ENCODE measurements around the gene PFN4.

The PFN4 gene

GRCh38 chr2:24076849-24077534, 46.1 kb downstream of the PFN4 start:
- no peaks in the 10 kb centered on the region for H3K27me3 ChIP-seq (ENCODE audit: control insufficient read depth in 1 of 2, insufficient read depth in 2 of 2, low read length in 2 of 2)
- H3K4me3 ChIP-seq (ENCODE audit: low read depth in 1 of 2, low read length in 2 of 2): peak overlapping the region; percentile 72 to 78
- H3K4me1 ChIP-seq (ENCODE audit: insufficient read depth, low read length): peaks cover 14% of the 10 kb centered on the region
- peak overlapping the region; percentile 27 for H3K9ac ChIP-seq (ENCODE audit: low read length)
- peak overlapping the region; percentile 80 for H3K27ac ChIP-seq (ENCODE audit: low read depth, low read length)
- no peaks in the 10 kb centered on the region for H3K9me3 ChIP-seq (ENCODE audit: low read length)
- H3K36me3 ChIP-seq (ENCODE audit: insufficient read depth, low read length): peaks cover 29% of the 10 kb centered on the region

DNA sequence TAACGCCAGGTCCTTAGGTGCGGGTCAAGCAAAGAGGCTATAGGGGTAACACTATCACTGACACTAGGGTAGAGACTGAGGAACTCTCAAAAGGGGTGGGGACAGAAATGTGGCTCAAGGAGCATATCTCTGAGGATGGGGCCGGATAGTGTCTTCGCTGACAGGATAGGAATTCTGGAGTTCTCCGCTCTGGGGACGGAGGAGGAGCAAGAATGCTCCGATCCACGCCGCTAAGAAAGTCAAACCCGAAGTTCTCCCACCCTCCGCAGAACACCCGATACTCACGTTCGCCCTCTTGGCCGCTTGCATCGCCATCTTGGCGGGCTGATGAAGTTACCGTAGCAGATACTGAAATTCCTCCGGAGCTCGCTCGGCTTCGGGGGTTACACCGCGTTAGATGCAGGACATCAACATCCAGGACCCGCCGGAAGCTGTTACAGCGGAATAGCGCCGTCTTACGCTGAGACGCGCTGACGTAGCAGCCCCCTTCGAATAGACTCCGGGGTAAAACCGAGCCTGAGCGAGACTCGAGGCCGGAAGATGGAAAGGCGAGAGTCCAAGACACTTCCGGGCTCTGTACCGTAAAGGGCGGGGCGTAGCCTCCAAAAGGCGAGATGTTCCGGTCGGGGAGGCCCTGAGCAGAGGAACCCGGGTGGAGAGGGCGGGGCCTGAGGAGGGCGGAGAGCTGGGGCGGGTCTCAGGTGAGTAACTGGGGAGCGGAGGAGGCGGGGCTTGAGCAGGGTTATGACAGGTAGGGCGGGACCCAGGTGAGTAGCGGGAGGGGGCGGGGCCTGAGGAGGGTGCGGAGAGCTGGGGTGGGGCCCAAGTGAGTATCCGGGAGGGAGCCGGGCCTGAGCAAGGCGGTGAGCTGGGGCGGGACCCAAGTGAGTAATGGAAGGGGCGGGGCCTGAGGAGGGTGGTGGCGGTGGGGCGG, 47.0 kb downstream of the PFN4 start, which contains the start of gene SF3B6:
Gene SF3B6, minus strand, starts transcription at position 412 of the 934 bp plus-strand sequence. Its CDS starts 97 bp downstream, at position 315.
- peaks cover 14% of the 10 kb centered on the region for H3K4me1 ChIP-seq (ENCODE audit: insufficient read depth, low read length)
- H3K4me3 ChIP-seq (ENCODE audit: low read depth in 1 of 2, low read length in 2 of 2): peak within 1 kb of the TSS; percentile 72 to 78
- H3K9ac ChIP-seq (ENCODE audit: low read length): peak within 1 kb of the TSS; percentile 74
- peaks cover 26% of the 10 kb centered on the region for H3K36me3 ChIP-seq (ENCODE audit: insufficient read depth, low read length)
- H3K27ac ChIP-seq (ENCODE audit: low read depth, low read length): peak within 1 kb of the TSS; percentile 80
- no peaks in the 10 kb centered on the region for H3K27me3 ChIP-seq (ENCODE audit: control insufficient read depth in 1 of 2, insufficient read depth in 2 of 2, low read length in 2 of 2)
- no peaks in the 10 kb centered on the region for H3K9me3 ChIP-seq (ENCODE audit: low read length)

- peak overlapping the region; percentile 72 to 78 for H3K4me3 ChIP-seq (ENCODE audit: low read depth in 1 of 2, low read length in 2 of 2)
- H3K27ac ChIP-seq (ENCODE audit: low read depth, low read length): peak overlapping the region; percentile 80
- peaks cover 23% of the 10 kb centered on the region for H3K36me3 ChIP-seq (ENCODE audit: insufficient read depth, low read length)
- H3K9me3 ChIP-seq (ENCODE audit: low read length): no peaks in the 10 kb centered on the region
- no peaks in the 10 kb centered on the region for H3K27me3 ChIP-seq (ENCODE audit: control insufficient read depth in 1 of 2, insufficient read depth in 2 of 2, low read length in 2 of 2)
- H3K9ac ChIP-seq (ENCODE audit: low read length): peak overlapping the region; percentile 74
- H3K4me1 ChIP-seq (ENCODE audit: insufficient read depth, low read length): peaks cover 14% of the 10 kb centered on the region
These were observed 47.9 kb downstream of the PFN4 start for GRCh38 chr2:24075259-24075658.

GRCh38 chr2:24073816-24074215, 49.3 kb downstream of the PFN4 start:
- no peaks in the 10 kb centered on the region for H3K9me3 ChIP-seq (ENCODE audit: low read length)
- no peaks in the 10 kb centered on the region for H3K27me3 ChIP-seq (ENCODE audit: control insufficient read depth in 1 of 2, insufficient read depth in 2 of 2, low read length in 2 of 2)
- no peak overlapping the region for H3K27ac ChIP-seq (ENCODE audit: low read depth, low read length)
- H3K4me1 ChIP-seq (ENCODE audit: insufficient read depth, low read length): peaks cover 14% of the 10 kb centered on the region
- H3K4me3 ChIP-seq (ENCODE audit: low read depth in 1 of 2, low read length in 2 of 2): no peak overlapping the region
- peaks cover 21% of the 10 kb centered on the region for H3K36me3 ChIP-seq (ENCODE audit: insufficient read depth, low read length)
- H3K9ac ChIP-seq (ENCODE audit: low read length): no peak overlapping the region

- Histone ChIP-seq H3K36me3 (ENCODE audit: insufficient read depth, low read length) (peaks cover 24% of the 10 kb centered on the region), H3K27ac (ENCODE audit: low read depth, low read length) (no peak overlapping the region), H3K4me1 (ENCODE audit: insufficient read depth, low read length) (peaks cover 8% of the 10 kb centered on the region), H3K9ac (ENCODE audit: low read length) (no peak overlapping the region), H3K9me3 (ENCODE audit: low read length) (no peaks in the 10 kb centered on the region), H3K27me3 (ENCODE audit: control insufficient read depth in 1 of 2, insufficient read depth in 2 of 2, low read length in 2 of 2) (no peaks in the 10 kb centered on the region), H3K4me3 (ENCODE audit: low read depth in 1 of 2, low read length in 2 of 2) (no peak overlapping the region)
These were observed 50.9 kb downstream of the PFN4 start for GRCh38 chr2:24072259-24072658.

- no peaks in the 10 kb centered on the region for H3K9me3 ChIP-seq (ENCODE audit: low read length)
- no peak overlapping the region for H3K4me3 ChIP-seq (ENCODE audit: low read depth in 1 of 2, low read length in 2 of 2)
- peaks cover 23% of the 10 kb centered on the region for H3K36me3 ChIP-seq (ENCODE audit: insufficient read depth, low read length)
- no peak overlapping the region for H3K27ac ChIP-seq (ENCODE audit: low read depth, low read length)
- no peaks in the 10 kb centered on the region for H3K4me1 ChIP-seq (ENCODE audit: insufficient read depth, low read length)
- H3K9ac ChIP-seq (ENCODE audit: low read length): no peak overlapping the region
- H3K27me3 ChIP-seq (ENCODE audit: control insufficient read depth in 1 of 2, insufficient read depth in 2 of 2, low read length in 2 of 2): no peaks in the 10 kb centered on the region
These were observed 57.8 kb downstream of the PFN4 start for GRCh38 chr2:24065341-24065740.
